ENCODE measurements around the gene ADRA2B. TPM values are rescaled to one million over a fixed set of nuclear protein-coding genes. Genes with fewer than 3 reads are reported as not detected.

Gene ADRA2B
- total RNA-seq, 1 experiment from 2014 or later: not detected

DNA sequence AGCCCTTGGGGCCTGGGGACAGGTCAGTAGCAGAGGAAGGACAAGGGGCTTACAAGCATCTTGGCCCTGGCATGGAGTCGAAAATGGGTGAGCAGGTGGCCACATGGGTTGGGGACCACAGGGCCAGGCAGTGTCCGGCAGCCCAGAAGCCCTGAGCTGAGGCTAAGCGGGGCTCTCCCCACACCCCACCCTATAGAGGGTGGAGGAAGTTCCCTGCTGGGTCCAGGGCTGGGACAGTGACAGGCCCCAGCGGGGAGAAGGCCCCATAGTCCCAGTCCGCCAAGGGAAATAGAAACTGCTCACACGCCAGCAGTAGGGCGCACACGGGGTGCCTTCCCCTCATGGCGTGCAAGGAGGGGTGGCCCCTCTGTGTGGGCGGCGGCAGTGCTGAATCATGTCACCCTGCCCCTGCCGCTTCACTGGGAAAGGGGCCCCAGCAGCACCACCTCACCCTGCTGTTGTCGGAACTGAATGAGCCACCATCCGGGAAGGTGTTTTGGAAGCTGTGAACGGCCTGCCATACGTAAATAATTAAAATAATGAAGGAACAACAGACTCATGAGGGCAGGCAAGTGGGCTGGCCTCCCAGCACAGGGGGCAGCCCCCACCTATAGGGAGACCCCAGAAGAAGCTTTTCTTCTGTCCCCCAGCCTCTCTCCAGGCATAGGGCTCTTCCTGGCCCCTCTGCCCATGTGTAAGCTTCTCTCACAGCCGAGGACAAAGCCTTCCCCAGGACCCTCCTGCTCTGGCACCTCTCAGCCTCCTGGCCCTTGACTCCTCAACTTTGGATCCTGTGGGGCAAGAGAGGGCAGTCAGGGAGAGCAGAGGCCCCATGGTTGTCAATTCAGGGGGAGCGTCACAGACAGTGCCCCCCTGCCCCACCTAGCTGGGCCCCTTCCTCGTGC lies 41.5 kb upstream of the ADRA2B start:
- no peak overlapping the region for H3K4me3 Mint-ChIP-seq (ENCODE audit: low read depth, unreplicated experiment)
- DNase-seq: no peak
- H3K36me3 Mint-ChIP-seq (ENCODE audit: insufficient read depth, unreplicated experiment): no peaks in the 10 kb centered on the region
- CTCF ChIA-PET: no interaction called here
- H3K4me1 Mint-ChIP-seq (ENCODE audit: low read depth, unreplicated experiment): no peaks in the 10 kb centered on the region
- H3K27me3 Mint-ChIP-seq (ENCODE audit: unreplicated experiment): peaks cover 73% of the 10 kb centered on the region
- BruUV-seq (replicated peaks): no TSS peak
- TF ChIP-seq CTCF (IDR thresholded peaks at IDR 0.05; ENCODE audit: unreplicated experiment): no peak
- H3K9me3 Mint-ChIP-seq (ENCODE audit: low read depth, unreplicated experiment): no peaks in the 10 kb centered on the region
- intact Hi-C loops (cut with micrococcal nuclease; ENCODE audit: unreplicated experiment): no loop called here
- H3K27ac Mint-ChIP-seq (ENCODE audit: unreplicated experiment): no peak overlapping the region

- no peaks in the 10 kb centered on the region for H3K36me3 Mint-ChIP-seq (ENCODE audit: insufficient read depth, unreplicated experiment)
- no peak for TF ChIP-seq CTCF (IDR thresholded peaks at IDR 0.05; ENCODE audit: unreplicated experiment)
- H3K4me3 Mint-ChIP-seq (ENCODE audit: low read depth, unreplicated experiment): no peak overlapping the region
- intact Hi-C loops (cut with micrococcal nuclease; ENCODE audit: unreplicated experiment): no loop called here
- no TSS peak for BruUV-seq (replicated peaks)
- H3K27me3 Mint-ChIP-seq (ENCODE audit: unreplicated experiment): peaks cover 66% of the 10 kb centered on the region
- no peak overlapping the region for H3K27ac Mint-ChIP-seq (ENCODE audit: unreplicated experiment)
- H3K4me1 Mint-ChIP-seq (ENCODE audit: low read depth, unreplicated experiment): no peaks in the 10 kb centered on the region
- CTCF ChIA-PET: no interaction called here
- no peak for DNase-seq
- H3K9me3 Mint-ChIP-seq (ENCODE audit: low read depth, unreplicated experiment): no peaks in the 10 kb centered on the region
These were observed 40.7 kb upstream of the ADRA2B start for GRCh38 chr2:96156926-96157648.

DNA sequence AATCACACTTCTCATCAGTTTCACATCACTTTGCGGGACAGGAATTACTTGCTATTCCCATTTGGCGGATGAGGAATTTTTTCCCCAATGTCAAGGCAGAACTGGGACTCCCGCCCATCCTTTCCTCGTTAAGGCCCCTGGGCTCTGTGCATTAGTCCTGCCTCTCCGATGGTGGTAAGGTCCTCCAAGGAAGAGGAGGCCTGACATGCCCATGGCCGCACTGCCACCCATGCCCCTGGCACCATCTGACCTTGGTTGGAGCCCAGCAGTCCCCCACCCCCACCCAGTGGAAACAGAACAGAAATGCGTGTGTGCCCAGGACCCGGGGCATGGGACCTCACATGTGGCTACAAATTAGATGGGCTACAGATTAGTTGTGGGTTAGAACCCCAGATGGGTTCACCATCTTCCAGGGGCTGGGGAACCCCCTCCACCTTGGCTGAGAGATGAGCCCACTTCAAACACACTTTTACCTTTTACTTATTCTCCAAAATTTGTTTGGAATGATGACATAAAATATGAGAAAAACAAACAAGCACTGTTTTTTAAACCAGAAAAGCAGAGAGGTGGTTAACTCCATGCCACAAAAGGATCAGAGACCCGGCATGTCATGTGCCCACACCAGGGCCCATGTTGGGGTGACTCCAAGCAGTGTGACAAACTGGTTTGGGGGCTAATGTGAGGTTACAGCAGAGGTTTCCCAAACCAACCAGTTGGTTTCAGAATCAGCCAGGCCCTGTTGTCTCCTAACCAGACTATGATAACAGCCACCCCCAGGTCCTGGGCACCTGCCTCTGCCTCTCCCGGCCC lies 39.8 kb upstream of the ADRA2B start:
- Mint-ChIP-seq H3K36me3 (ENCODE audit: insufficient read depth, unreplicated experiment) (no peaks in the 10 kb centered on the region), H3K4me3 (ENCODE audit: low read depth, unreplicated experiment) (no peak overlapping the region), H3K27me3 (ENCODE audit: unreplicated experiment) (peaks cover 57% of the 10 kb centered on the region), H3K4me1 (ENCODE audit: low read depth, unreplicated experiment) (no peaks in the 10 kb centered on the region), H3K9me3 (ENCODE audit: low read depth, unreplicated experiment) (no peaks in the 10 kb centered on the region), H3K27ac (ENCODE audit: unreplicated experiment) (no peak overlapping the region)
- intact Hi-C loops (cut with micrococcal nuclease; ENCODE audit: unreplicated experiment): no loop called here
- no TSS peak for BruUV-seq (replicated peaks)
- TF ChIP-seq CTCF (IDR thresholded peaks at IDR 0.05; ENCODE audit: unreplicated experiment): no peak
- CTCF ChIA-PET: no interaction called here
- no peak for DNase-seq

- H3K27ac Mint-ChIP-seq (ENCODE audit: unreplicated experiment): no peak overlapping the region
- CTCF ChIA-PET: no interaction called here
- no peak overlapping the region for H3K4me3 Mint-ChIP-seq (ENCODE audit: low read depth, unreplicated experiment)
- BruUV-seq (replicated peaks): no TSS peak
- H3K36me3 Mint-ChIP-seq (ENCODE audit: insufficient read depth, unreplicated experiment): no peaks in the 10 kb centered on the region
- no peaks in the 10 kb centered on the region for H3K4me1 Mint-ChIP-seq (ENCODE audit: low read depth, unreplicated experiment)
- intact Hi-C loops (cut with micrococcal nuclease; ENCODE audit: unreplicated experiment): no loop called here
- no peak for DNase-seq
- H3K27me3 Mint-ChIP-seq (ENCODE audit: unreplicated experiment): peaks cover 47% of the 10 kb centered on the region
- H3K9me3 Mint-ChIP-seq (ENCODE audit: low read depth, unreplicated experiment): no peaks in the 10 kb centered on the region
- TF ChIP-seq CTCF (IDR thresholded peaks at IDR 0.05; ENCODE audit: unreplicated experiment): no peak
These were observed 38.4 kb upstream of the ADRA2B start for GRCh38 chr2:96154506-96155380.

Data from Calu3 (cell line).